Activated CD8-positive, alpha-beta memory T cell treated with anti-CD3 and anti-CD28 coated beads, Interleukin-2, amount 10 ng/mL, durations not matched to agents 7 days and 5 days (primary cell): ENCODE measurements around the gene OCIAD2. TPM values are rescaled to one million over a fixed set of nuclear protein-coding genes. Genes with fewer than 3 reads are reported as not detected.
"Not testable (repeated sequence)": the region's sequence is repeated elsewhere in the genome, so short reads cannot be mapped to it uniquely, and the experiment has no call there.

ENCODE experiments used
- ATAC-seq: fragments of 150-1000 bp; cut with Tn5 transposase; one replicate; pipeline ENCODE4 v1.10.0; 2021; ENCODE audit warnings: moderate library complexity
- CTCF ChIA-PET: fragments of 350-600 bp; sonication (Branson Sonifier 250); formaldehyde crosslinking; loops from one replicate; lab custom pipeline; 2021; ENCODE audit warnings: antibody characterized with exemption; lab: Charles Lee
- DNase-seq: peaks from one replicate; pipeline ENCODE4 v3.0.0-alpha.2; 2020
- H3K27ac Mint-ChIP-seq: one replicate; pipeline ENCODE4 v1.8.0; 2021; ENCODE audit warnings: mild to moderate bottlenecking, mixed read lengths
- H3K27me3 Mint-ChIP-seq: one replicate; pipeline ENCODE4 v1.8.0; 2021; ENCODE audit warnings: mixed read lengths
- H3K36me3 Mint-ChIP-seq: one replicate; pipeline ENCODE4 v1.8.0; 2021; ENCODE audit warnings: mild to moderate bottlenecking, mixed read lengths
- H3K4me1 Mint-ChIP-seq: one replicate; pipeline ENCODE4 v1.8.0; 2021; ENCODE audit warnings: mixed read lengths
- H3K4me3 Mint-ChIP-seq: one replicate; pipeline ENCODE4 v1.8.0; 2021; ENCODE audit warnings: mild to moderate bottlenecking, moderate library complexity, mixed read lengths
- H3K9me3 Mint-ChIP-seq: one replicate; pipeline ENCODE4 v1.8.0; 2022; ENCODE audit warnings: low read depth, mixed read lengths
- total RNA-seq, 2 experiments: library from RNA; stranded (reverse); gene quantifications; one replicate each; pipeline ENCODE4 v1.2.3, GENCODE V29; 2021

The OCIAD2 gene
- total RNA-seq, 2 experiments from 2014 or later: 54.6 to 76.5 TPM

DNA sequence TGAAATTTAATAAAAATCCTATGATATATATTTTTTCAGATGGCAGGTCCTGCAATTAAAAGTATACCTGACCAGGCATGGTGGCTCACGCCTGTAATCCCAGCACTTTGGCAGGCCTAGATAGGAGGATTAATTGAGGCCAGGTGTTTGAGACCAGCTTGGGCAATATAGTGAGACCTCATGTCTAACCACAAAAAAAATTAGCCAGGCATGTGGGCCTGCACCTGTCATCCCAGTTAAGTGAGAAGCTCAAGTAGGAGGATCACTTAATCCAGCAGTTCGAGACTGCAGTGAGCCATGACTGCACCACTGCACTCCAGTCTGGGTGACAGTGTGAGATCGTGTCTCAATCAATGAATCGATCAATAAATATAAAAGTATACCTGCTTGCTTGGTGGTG, 2.5 kb downstream of the OCIAD2 start:
- Mint-ChIP-seq H3K4me3 (no peak overlapping the region), H3K36me3 (peaks cover 32% of the 10 kb centered on the region), H3K9me3 (no peaks in the 10 kb centered on the region), H3K4me1 (peaks cover 34% of the 10 kb centered on the region), H3K27me3 (no peaks in the 10 kb centered on the region), H3K27ac (no peak overlapping the region)
- no peak for DNase-seq
- CTCF ChIA-PET: interaction anchor here (0.7 to 1.3 kb wide), 2 partner anchors 13 to 29 kb away, joined by 3 to 5 read pairs; no protein-coding TSS in a partner anchor
- no peak for ATAC-seq

GRCh38 chr4:48902266-48902665, 4.3 kb downstream of the OCIAD2 start:
- Mint-ChIP-seq H3K4me1 (peaks cover 35% of the 10 kb centered on the region), H3K4me3 (no peak overlapping the region), H3K27ac (no peak overlapping the region), H3K9me3 (no peaks in the 10 kb centered on the region), H3K36me3 (peaks cover 46% of the 10 kb centered on the region), H3K27me3 (no peaks in the 10 kb centered on the region)
- no peak for ATAC-seq
- CTCF ChIA-PET: no interaction called here
- DNase-seq: no peak

- DNase-seq (no peak), ATAC-seq (no peak)
- H3K36me3 Mint-ChIP-seq: peaks cover 50% of the 10 kb centered on the region
- H3K4me3 Mint-ChIP-seq: no peak overlapping the region
- no peak overlapping the region for H3K27ac Mint-ChIP-seq
- H3K4me1 Mint-ChIP-seq: peaks cover 28% of the 10 kb centered on the region
- H3K9me3 Mint-ChIP-seq: no peaks in the 10 kb centered on the region
- CTCF ChIA-PET: interaction anchor here (0.7 to 0.8 kb wide), 2 partner anchors 42 to 792 kb away, joined by 3 to 4 read pairs; no protein-coding TSS in a partner anchor
- H3K27me3 Mint-ChIP-seq: no peaks in the 10 kb centered on the region
Measured at GRCh38 chr4:48901196-48901595, 5.4 kb downstream of the OCIAD2 start.

DNA sequence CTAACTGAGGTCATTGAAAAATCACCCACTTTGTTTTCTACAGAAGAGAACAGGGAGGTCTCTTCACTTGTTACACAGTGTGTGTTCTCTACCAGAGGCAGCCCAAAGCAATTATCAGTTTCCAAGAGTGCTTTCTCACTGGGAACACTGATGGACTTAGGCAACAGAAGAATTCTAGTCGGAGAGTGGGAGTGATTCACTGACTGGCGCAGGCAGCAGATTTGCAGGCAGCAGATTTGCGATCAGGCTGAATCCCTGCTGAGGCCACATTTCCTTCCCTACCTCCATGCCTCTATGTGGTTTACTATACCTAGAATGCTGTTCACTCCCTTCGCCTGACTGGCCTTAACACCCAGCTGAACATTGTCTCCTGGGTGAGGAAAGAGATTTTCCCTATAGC, 6.6 kb downstream of the OCIAD2 start:
- no peak for DNase-seq
- Mint-ChIP-seq H3K4me1 (peaks cover 18% of the 10 kb centered on the region), H3K27ac (no peak overlapping the region), H3K36me3 (peaks cover 61% of the 10 kb centered on the region), H3K9me3 (no peaks in the 10 kb centered on the region), H3K4me3 (no peak overlapping the region), H3K27me3 (no peaks in the 10 kb centered on the region)
- CTCF ChIA-PET: no interaction called here
- ATAC-seq: no peak

GRCh38 chr4:48899432-48899749, 7.2 kb downstream of the OCIAD2 start:
- peaks cover 59% of the 10 kb centered on the region for H3K36me3 Mint-ChIP-seq
- H3K4me3 Mint-ChIP-seq: no peak overlapping the region
- H3K27ac Mint-ChIP-seq: no peak overlapping the region
- ATAC-seq: no peak
- no peaks in the 10 kb centered on the region for H3K9me3 Mint-ChIP-seq
- H3K27me3 Mint-ChIP-seq: no peaks in the 10 kb centered on the region
- DNase-seq: no peak
- peaks cover 13% of the 10 kb centered on the region for H3K4me1 Mint-ChIP-seq
- CTCF ChIA-PET: no interaction called here

DNA sequence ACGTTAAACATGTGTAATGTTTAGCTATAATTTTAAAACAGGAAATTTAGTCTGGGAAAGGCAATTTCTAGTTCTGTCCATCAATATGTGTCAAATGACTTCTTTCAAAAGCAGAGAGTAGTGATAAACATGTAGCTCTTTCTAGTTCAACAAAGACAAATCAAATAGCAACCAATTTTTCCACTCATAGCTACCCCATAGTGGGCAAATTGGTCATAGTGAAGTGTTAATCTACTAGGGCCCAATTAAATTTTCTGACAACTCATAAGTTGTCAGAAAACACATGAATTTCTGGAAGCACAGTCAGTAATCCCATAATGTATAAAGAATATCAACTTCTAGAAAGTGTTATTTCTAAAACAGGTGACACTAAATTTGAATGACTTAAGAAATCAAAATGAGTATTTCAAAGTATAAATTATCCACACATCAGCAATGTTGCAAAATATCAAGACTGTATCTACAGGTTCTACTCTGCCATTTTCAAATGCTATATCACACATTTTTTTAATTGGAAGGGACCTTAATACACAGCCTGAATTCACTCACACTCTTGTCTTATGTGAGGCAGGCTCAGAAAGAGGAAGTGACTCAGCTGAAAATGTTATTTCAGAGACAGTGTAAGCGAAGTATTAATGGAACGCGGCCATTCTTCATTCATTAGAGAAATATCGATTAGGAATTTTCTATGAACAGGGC, 7.7 kb downstream of the OCIAD2 start:
- ATAC-seq (no peak), DNase-seq (no peak)
- Mint-ChIP-seq H3K27ac (no peak overlapping the region), H3K4me3 (no peak overlapping the region), H3K36me3 (peaks cover 62% of the 10 kb centered on the region), H3K4me1 (peaks cover 12% of the 10 kb centered on the region), H3K9me3 (no peaks in the 10 kb centered on the region), H3K27me3 (no peaks in the 10 kb centered on the region)
- CTCF ChIA-PET: no interaction called here

DNA sequence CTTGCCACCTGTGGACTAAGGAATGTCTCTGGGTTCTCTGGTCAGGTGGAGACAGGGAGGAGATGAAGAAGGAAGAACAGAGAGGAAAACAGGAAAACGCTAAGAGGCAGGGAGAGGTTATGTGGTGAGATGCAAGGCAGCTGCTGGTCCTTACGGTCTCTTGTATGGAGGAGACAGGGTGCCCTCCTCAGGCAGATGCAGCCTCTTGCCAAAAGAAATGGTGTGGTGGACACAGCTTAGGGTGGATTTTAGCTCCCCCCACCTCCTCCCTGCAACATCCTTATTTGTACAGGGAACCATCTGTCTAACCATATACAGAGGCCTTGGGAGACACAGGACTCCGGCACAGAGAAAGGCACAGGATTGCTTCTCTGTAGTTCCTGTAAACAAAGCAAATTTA, 9.7 kb downstream of the OCIAD2 start:
- Mint-ChIP-seq H3K4me1 (peaks cover 12% of the 10 kb centered on the region), H3K27ac (no peak overlapping the region), H3K9me3 (no peaks in the 10 kb centered on the region), H3K27me3 (no peaks in the 10 kb centered on the region), H3K36me3 (peaks cover 66% of the 10 kb centered on the region), H3K4me3 (no peak overlapping the region)
- no peak for ATAC-seq
- DNase-seq: no peak
- CTCF ChIA-PET: no interaction called here

DNA sequence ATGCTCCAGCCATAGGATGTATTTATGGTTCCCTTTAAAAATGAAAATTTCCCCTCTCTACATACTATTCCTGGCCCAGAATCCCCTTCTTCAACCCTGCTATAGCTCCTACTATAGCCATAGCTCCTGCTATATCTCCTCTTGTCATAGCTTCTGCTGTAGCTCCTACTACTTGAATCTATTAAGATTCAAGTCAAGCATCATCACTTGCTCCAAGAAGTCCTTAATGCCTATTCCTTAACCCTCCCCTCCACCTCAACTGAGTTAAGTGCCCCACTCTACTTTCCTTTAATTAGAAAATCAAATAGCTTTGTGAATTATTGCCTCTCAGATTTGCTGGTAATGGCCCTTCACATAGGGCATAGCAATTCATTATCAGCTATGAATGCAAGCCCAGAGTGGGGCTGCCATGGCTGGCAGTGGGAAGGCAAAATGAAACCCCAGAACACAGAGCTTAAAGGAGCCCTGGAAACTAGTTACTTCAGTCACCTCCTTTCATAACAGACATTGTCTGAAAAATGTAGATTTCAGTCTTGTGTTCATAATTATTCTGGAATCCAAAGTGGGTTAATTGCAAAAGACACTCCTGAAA, 15.4 kb downstream of the OCIAD2 start:
- no peak for DNase-seq

GRCh38 chr4:48889750-48890149, 16.8 kb downstream of the OCIAD2 start:
- H3K27ac Mint-ChIP-seq, H3K4me1 Mint-ChIP-seq, CTCF ChIA-PET, H3K9me3 Mint-ChIP-seq, H3K27me3 Mint-ChIP-seq, DNase-seq, H3K4me3 Mint-ChIP-seq, ATAC-seq: not testable (repeated sequence)
- peaks cover 57% of the 10 kb centered on the region for H3K36me3 Mint-ChIP-seq

More for the DNA sequence above, 15.4 kb downstream of the OCIAD2 start:
- ATAC-seq: no peak
- no peaks in the 10 kb centered on the region for H3K27me3 Mint-ChIP-seq
- H3K9me3 Mint-ChIP-seq: peaks cover 4% of the 10 kb centered on the region
- H3K36me3 Mint-ChIP-seq: peaks cover 69% of the 10 kb centered on the region
- CTCF ChIA-PET: interaction anchor here (0.7 to 1.1 kb wide), 2 partner anchors 13 to 15 kb away, joined by 3 to 4 read pairs; partner anchors contain the start of gene OCIAD2
- no peak overlapping the region for H3K4me3 Mint-ChIP-seq
- H3K27ac Mint-ChIP-seq: no peak overlapping the region
- H3K4me1 Mint-ChIP-seq: no peaks in the 10 kb centered on the region

DNA sequence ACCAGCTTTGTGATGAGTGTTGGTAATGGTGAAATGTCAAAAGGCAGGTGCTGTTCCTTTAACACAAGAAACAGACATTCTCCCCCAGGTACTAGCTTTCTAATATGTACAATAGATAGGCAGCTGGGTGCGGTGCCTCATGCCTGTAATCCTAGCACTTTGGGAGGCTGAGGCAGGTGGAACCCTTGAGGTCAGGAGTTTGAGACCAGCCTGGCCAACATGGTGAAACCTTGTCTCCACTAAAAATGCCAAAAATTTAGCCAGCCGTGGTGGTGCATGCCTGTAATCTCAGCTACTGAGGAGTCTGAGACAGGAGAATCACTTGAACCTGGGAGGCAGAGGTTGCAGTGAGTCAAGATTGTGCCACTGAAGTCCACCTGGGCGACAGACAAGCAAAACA, 24.9 kb downstream of the OCIAD2 start:
- CTCF ChIA-PET, H3K4me3 Mint-ChIP-seq, H3K27me3 Mint-ChIP-seq, ATAC-seq, H3K27ac Mint-ChIP-seq, DNase-seq, H3K9me3 Mint-ChIP-seq, H3K36me3 Mint-ChIP-seq, H3K4me1 Mint-ChIP-seq: not testable (repeated sequence)

GRCh38 chr4:48879561-48880442, 26.8 kb downstream of the OCIAD2 start:
- ATAC-seq: no peak

GRCh38 chr4:48877827-48878535, 28.6 kb downstream of the OCIAD2 start:
- CTCF ChIA-PET: no interaction called here
- no peaks in the 10 kb centered on the region for H3K9me3 Mint-ChIP-seq
- no peak for ATAC-seq
- peaks cover 1% of the 10 kb centered on the region for H3K36me3 Mint-ChIP-seq
- H3K27me3 Mint-ChIP-seq: no peaks in the 10 kb centered on the region
- no peaks in the 10 kb centered on the region for H3K4me1 Mint-ChIP-seq
- H3K27ac Mint-ChIP-seq: no peak overlapping the region
- DNase-seq: no peak
- H3K4me3 Mint-ChIP-seq: no peak overlapping the region

More at GRCh38 chr4:48879561-48880442, 26.8 kb downstream of the OCIAD2 start:
- H3K4me3 Mint-ChIP-seq: no peak overlapping the region
- peaks cover 2% of the 10 kb centered on the region for H3K4me1 Mint-ChIP-seq
- H3K9me3 Mint-ChIP-seq: no peaks in the 10 kb centered on the region
- no peaks in the 10 kb centered on the region for H3K27me3 Mint-ChIP-seq
- DNase-seq: no peak
- no peaks in the 10 kb centered on the region for H3K36me3 Mint-ChIP-seq
- no peak overlapping the region for H3K27ac Mint-ChIP-seq
- CTCF ChIA-PET: no interaction called here

GRCh38 chr4:48864696-48865095, 41.9 kb downstream of the OCIAD2 start:
- not testable (repeated sequence) for H3K4me3 Mint-ChIP-seq, H3K27me3 Mint-ChIP-seq, H3K9me3 Mint-ChIP-seq, H3K27ac Mint-ChIP-seq, DNase-seq, ATAC-seq, H3K4me1 Mint-ChIP-seq
- peaks cover 14% of the 10 kb centered on the region for H3K36me3 Mint-ChIP-seq
- CTCF ChIA-PET: interaction anchor here (1.2 kb wide), 1 partner anchor 31 kb away, joined by 3 read pairs; no protein-coding TSS in a partner anchor
